ENCODE measurements around the gene PCDHA1.
A peak's percentile ranks its signal among the peaks of the same experiment; 100 is the strongest.
"Not testable (repeated sequence)": the region's sequence is repeated elsewhere in the genome, so short reads cannot be mapped to it uniquely, and the experiment has no call there.

PCDHA1 gene

GRCh38 chr5:140785905-140786686 is at the start of gene PCDHA1:
PCDHA1 (plus strand) TSS chr5:140786140.
- no peak for DNase-seq

GRCh38 chr5:140737486-140737885 is 48.5 kb upstream of the PCDHA1 start:
- DNase-seq = no peak

GRCh38 chr5:140741967-140742366 is 44.0 kb upstream of the PCDHA1 start:
- DNase-seq = no peak

GRCh38 chr5:140753561-140753960 is 32.4 kb upstream of the PCDHA1 start:
- no peak for DNase-seq

GRCh38 chr5:140764177-140764973 is 21.6 kb upstream of the PCDHA1 start:
- no peak for DNase-seq

- DNase-seq = no peak
Measured at GRCh38 chr5:140767444-140767843, 18.5 kb upstream of the PCDHA1 start.

GRCh38 chr5:140780512-140780911 is 5.4 kb upstream of the PCDHA1 start:
- no peak for DNase-seq

GRCh38 chr5:140787422-140787821 is 1.5 kb downstream of the PCDHA1 start:
- not testable (repeated sequence) for DNase-seq

GRCh38 chr5:140787849-140788504 is 2.0 kb downstream of the PCDHA1 start:
- not testable (repeated sequence) for DNase-seq

GRCh38 chr5:140791089-140791488 is 5.1 kb downstream of the PCDHA1 start:
- DNase-seq = no peak

GRCh38 chr5:140794595-140795258 is 8.8 kb downstream of the PCDHA1 start, which contains the start of gene PCDHA2:
PCDHA2 (plus strand) TSS chr5:140794852.
- DNase-seq = no peak

GRCh38 chr5:140795259-140795641 is 9.3 kb downstream of the PCDHA1 start:
- no peak for DNase-seq

- DNase-seq = not testable (repeated sequence)
Measured at GRCh38 chr5:140796072-140796717, 10.3 kb downstream of the PCDHA1 start.

- no peak for DNase-seq
Measured at GRCh38 chr5:140796718-140797095, 10.8 kb downstream of the PCDHA1 start.

GRCh38 chr5:140800816-140801493 is 15.0 kb downstream of the PCDHA1 start, which contains the start of gene PCDHA3:
PCDHA3 (plus strand) TSS chr5:140801057.
- DNase-seq = no peak

GRCh38 chr5:140801494-140801841 is 15.5 kb downstream of the PCDHA1 start:
- DNase-seq = no peak

- not testable (repeated sequence) for DNase-seq
Measured at GRCh38 chr5:140802381-140802780, 16.4 kb downstream of the PCDHA1 start.

GRCh38 chr5:140802781-140803271 is 16.9 kb downstream of the PCDHA1 start:
- no peak for DNase-seq

- DNase-seq = peak; percentile 43
Measured at GRCh38 chr5:140806834-140807775, 21.2 kb downstream of the PCDHA1 start, which contains the start of gene PCDHA4. PCDHA4 (plus strand) TSS chr5:140807068.

- DNase-seq = not testable (repeated sequence)
Measured at GRCh38 chr5:140808241-140808888, 22.4 kb downstream of the PCDHA1 start.
